Activated T-cell treated with anti-CD3 and anti-CD28 coated beads for 48 hours (primary cell): ENCODE results near the gene DOK1.

ENCODE experiments used
- DNase-seq: peaks from one replicate; pipeline ENCODE4 v3.0.0-alpha.2; 2020; ENCODE audit warnings: low read depth

Gene DOK1

GRCh38 chr2:74525717-74526648, 28.5 kb upstream of the DOK1 start, which contains the start of gene DQX1:
Gene DQX1, minus strand, starts transcription at chr2:74526231. Its CDS starts 502 bp downstream, at chr2:74525729.
- DNase-seq: no peak

- DNase-seq: no peak
Measured at GRCh38 chr2:74526649-74527230, 27.8 kb upstream of the DOK1 start.

- no peak for DNase-seq
Measured at GRCh38 chr2:74527741-74528140, 26.8 kb upstream of the DOK1 start.

- DNase-seq: no peak
Measured at GRCh38 chr2:74528600-74529356, 25.7 kb upstream of the DOK1 start.

GRCh38 chr2:74529357-74530238, 24.9 kb upstream of the DOK1 start, which contains the start of the genes AUP1 and HTRA2:
Gene AUP1, minus strand, starts transcription at chr2:74529706. Its CDS starts 77 bp downstream, at chr2:74529629.
Gene HTRA2, plus strand, starts transcription at chr2:74529933. Its CDS starts 74 bp downstream, at chr2:74530007.
- DNase-seq: peak; percentile 92

GRCh38 chr2:74530239-74531187, 24.0 kb upstream of the DOK1 start:
- peak; percentile 25 for DNase-seq

GRCh38 chr2:74531666-74532065, 22.9 kb upstream of the DOK1 start:
- DNase-seq: no peak

- DNase-seq: no peak
Measured at GRCh38 chr2:74532222-74532621, 22.3 kb upstream of the DOK1 start.

GRCh38 chr2:74533464-74533863, 21.1 kb upstream of the DOK1 start:
- no peak for DNase-seq

GRCh38 chr2:74534411-74534810, 20.1 kb upstream of the DOK1 start:
- DNase-seq: no peak

GRCh38 chr2:74535440-74535965, 19.0 kb upstream of the DOK1 start:
- no peak for DNase-seq

- DNase-seq: no peak
Measured at GRCh38 chr2:74536166-74536950, 18.2 kb upstream of the DOK1 start.

GRCh38 chr2:74537140-74537539, 17.4 kb upstream of the DOK1 start:
- no peak for DNase-seq

GRCh38 chr2:74538881-74539339, 15.6 kb upstream of the DOK1 start:
- DNase-seq: no peak

GRCh38 chr2:74540291-74540690, 14.2 kb upstream of the DOK1 start:
- DNase-seq: no peak

GRCh38 chr2:74542978-74543377, 11.5 kb upstream of the DOK1 start:
- DNase-seq: no peak

GRCh38 chr2:74544634-74545033, 9.9 kb upstream of the DOK1 start:
- DNase-seq: no peak

GRCh38 chr2:74546004-74546403, 8.5 kb upstream of the DOK1 start:
- DNase-seq: no peak

- DNase-seq: no peak
Measured at GRCh38 chr2:74548285-74548899, 6.1 kb upstream of the DOK1 start.
